HUES64 (cell line): ENCODE data around the gene FGD2.
A peak's percentile ranks its signal among the peaks of the same experiment; 100 is the strongest.

ENCODE experiments used
- H3K27ac ChIP-seq: 2 replicates; pipeline ENCODE4 v1.7.0; 2013; ENCODE audit warnings: low read depth, low read length, inconsistent platforms
- H3K27me3 ChIP-seq: 2 replicates; pipeline ENCODE4 v1.6.1; 2013; ENCODE audit warnings: mild to moderate bottlenecking, low read length; ENCODE audit not compliant: insufficient read depth
- H3K36me3 ChIP-seq: 2 replicates; pipeline ENCODE4 v1.6.1; 2013; ENCODE audit warnings: mild to moderate bottlenecking, low read length; ENCODE audit not compliant: insufficient read depth
- H3K4me1 ChIP-seq: 2 replicates; pipeline ENCODE4 v1.6.1; 2013; ENCODE audit warnings: mild to moderate bottlenecking, low read length, moderate library complexity; ENCODE audit not compliant: insufficient read depth
- H3K4me3 ChIP-seq: 2 replicates; pipeline ENCODE4 v1.5.1; 2013; ENCODE audit warnings: mild to moderate bottlenecking, low read length, moderate library complexity
- H3K9ac ChIP-seq: 2 replicates; pipeline ENCODE4 v1.6.1; 2013; ENCODE audit warnings: mild to moderate bottlenecking, low read depth, low read length
- H3K9me3 ChIP-seq: 2 replicates; pipeline ENCODE4 v1.6.1; 2013; ENCODE audit warnings: low read depth, low read length; ENCODE audit not compliant: insufficient read depth
- WGBS: fragments of 150-250, 120-280 bp; methylation state at CpG from one replicate; pipeline ENCODE4 v1.1.7; 2013; ENCODE audit warnings: missing lambda C conversion rate; 5-methylcytosine and 5-hydroxymethylcytosine counted together

FGD2 gene

GRCh38 chr6:37050045-37050853 is 44.8 kb downstream of the FGD2 start:
- no peak overlapping the region for H3K4me3 ChIP-seq
- no peaks in the 10 kb centered on the region for H3K36me3 ChIP-seq
- no peaks in the 10 kb centered on the region for H3K9me3 ChIP-seq
- no peaks in the 10 kb centered on the region for H3K27me3 ChIP-seq
- no peak overlapping the region for H3K27ac ChIP-seq
- no peak overlapping the region for H3K9ac ChIP-seq
- H3K4me1 ChIP-seq = peaks cover 8% of the 10 kb centered on the region; the same call in 1 of the 2 replicates
- 90% methylated on average over 24 of the region's 24 CpGs for WGBS

GRCh38 chr6:37050854-37051137 is 45.3 kb downstream of the FGD2 start:
- H3K9me3 ChIP-seq = no peaks in the 10 kb centered on the region
- 94% methylated on average over 4 of the region's 4 CpGs for WGBS
- no peaks in the 10 kb centered on the region for H3K36me3 ChIP-seq
- H3K9ac ChIP-seq = no peak overlapping the region
- no peak overlapping the region for H3K27ac ChIP-seq
- no peaks in the 10 kb centered on the region for H3K27me3 ChIP-seq
- peaks cover 8% of the 10 kb centered on the region; the same call in 1 of the 2 replicates for H3K4me1 ChIP-seq
- no peak overlapping the region for H3K4me3 ChIP-seq

GRCh38 chr6:37051138-37052026 is 45.9 kb downstream of the FGD2 start:
- Histone ChIP-seq H3K4me3 (no peak overlapping the region), H3K27ac (peak overlapping the region; percentile 34; the same call in 1 of the 2 replicates), H3K27me3 (no peaks in the 10 kb centered on the region), H3K36me3 (no peaks in the 10 kb centered on the region), H3K9me3 (no peaks in the 10 kb centered on the region), H3K9ac (no peak overlapping the region), H3K4me1 (peaks cover 14% of the 10 kb centered on the region; the same call in 1 of the 2 replicates)
- 25% methylated on average over 25 of the region's 25 CpGs for WGBS

GRCh38 chr6:37052027-37052628 is 46.7 kb downstream of the FGD2 start:
- Histone ChIP-seq H3K27me3 (no peaks in the 10 kb centered on the region), H3K36me3 (no peaks in the 10 kb centered on the region), H3K9ac (no peak overlapping the region), H3K4me1 (peaks cover 18% of the 10 kb centered on the region), H3K4me3 (no peak overlapping the region), H3K27ac (peak overlapping the region; percentile 34; the same call in 1 of the 2 replicates), H3K9me3 (no peaks in the 10 kb centered on the region)
- 18% methylated on average over 9 of the region's 9 CpGs for WGBS

- no peaks in the 10 kb centered on the region for H3K27me3 ChIP-seq
- peaks cover 15% of the 10 kb centered on the region for H3K4me1 ChIP-seq
- H3K27ac ChIP-seq = no peak overlapping the region
- 92% methylated on average over 7 of the region's 7 CpGs for WGBS
- no peak overlapping the region for H3K4me3 ChIP-seq
- H3K9me3 ChIP-seq = no peaks in the 10 kb centered on the region
- H3K9ac ChIP-seq = no peak overlapping the region
- no peaks in the 10 kb centered on the region for H3K36me3 ChIP-seq
These were observed 48.2 kb downstream of the FGD2 start for GRCh38 chr6:37053683-37054082.

GRCh38 chr6:37054171-37054570 is 48.7 kb downstream of the FGD2 start:
- WGBS = 94% methylated on average over 11 of the region's 11 CpGs

GRCh38 chr6:37054580-37054979 is 49.1 kb downstream of the FGD2 start:
- Histone ChIP-seq H3K27ac (no peak overlapping the region), H3K4me1 (peaks cover 17% of the 10 kb centered on the region), H3K36me3 (no peaks in the 10 kb centered on the region), H3K27me3 (no peaks in the 10 kb centered on the region), H3K9me3 (no peaks in the 10 kb centered on the region), H3K4me3 (no peak overlapping the region), H3K9ac (no peak overlapping the region)
- 86% methylated on average over 9 of the region's 9 CpGs for WGBS

More at GRCh38 chr6:37054171-37054570, 48.7 kb downstream of the FGD2 start:
- Histone ChIP-seq H3K9me3 (no peaks in the 10 kb centered on the region), H3K36me3 (no peaks in the 10 kb centered on the region), H3K27ac (no peak overlapping the region), H3K9ac (no peak overlapping the region), H3K4me1 (peaks cover 13% of the 10 kb centered on the region), H3K4me3 (no peak overlapping the region), H3K27me3 (no peaks in the 10 kb centered on the region)

- no peak overlapping the region for H3K4me3 ChIP-seq
- 83% methylated on average over 8 of the region's 8 CpGs for WGBS
- no peaks in the 10 kb centered on the region for H3K36me3 ChIP-seq
- H3K9ac ChIP-seq = no peak overlapping the region
- H3K9me3 ChIP-seq = no peaks in the 10 kb centered on the region
- H3K4me1 ChIP-seq = peaks cover 25% of the 10 kb centered on the region
- no peaks in the 10 kb centered on the region for H3K27me3 ChIP-seq
- H3K27ac ChIP-seq = peak overlapping the region; percentile 36; the same call in 1 of the 2 replicates
These were observed 50.6 kb downstream of the FGD2 start for GRCh38 chr6:37056112-37056403.

- 75% methylated on average over 16 of the region's 16 CpGs for WGBS
- H3K27ac ChIP-seq = peak overlapping the region; percentile 36; the same call in 1 of the 2 replicates
- H3K9me3 ChIP-seq = no peaks in the 10 kb centered on the region
- H3K4me1 ChIP-seq = peaks cover 25% of the 10 kb centered on the region
- no peaks in the 10 kb centered on the region for H3K36me3 ChIP-seq
- 0 out of 2 replicates have a peak overlapping the region, but pooled peaks have one; percentile 18 for H3K9ac ChIP-seq
- no peak overlapping the region for H3K4me3 ChIP-seq
- no peaks in the 10 kb centered on the region for H3K27me3 ChIP-seq
These were observed 51.1 kb downstream of the FGD2 start for GRCh38 chr6:37056439-37057127.

GRCh38 chr6:37057128-37057471 is 51.6 kb downstream of the FGD2 start:
- H3K4me1 ChIP-seq = peaks cover 25% of the 10 kb centered on the region
- no peaks in the 10 kb centered on the region for H3K27me3 ChIP-seq
- H3K9me3 ChIP-seq = no peaks in the 10 kb centered on the region
- no peaks in the 10 kb centered on the region for H3K36me3 ChIP-seq
- no peak overlapping the region for H3K27ac ChIP-seq
- no peak overlapping the region for H3K9ac ChIP-seq
- 96% methylated on average over 4 of the region's 4 CpGs for whole genome bisulfite sequencing
- no peak overlapping the region for H3K4me3 ChIP-seq

- H3K9ac ChIP-seq = no peak overlapping the region
- H3K27me3 ChIP-seq = no peaks in the 10 kb centered on the region
- WGBS = 93% methylated on average over 7 of the region's 7 CpGs
- H3K9me3 ChIP-seq = no peaks in the 10 kb centered on the region
- no peaks in the 10 kb centered on the region for H3K36me3 ChIP-seq
- H3K4me1 ChIP-seq = peaks cover 25% of the 10 kb centered on the region
- no peak overlapping the region for H3K4me3 ChIP-seq
- H3K27ac ChIP-seq = no peak overlapping the region
These were observed 52.2 kb downstream of the FGD2 start for GRCh38 chr6:37057678-37058077.
